HTERT RPE-1 (cell line): ENCODE measurements around the gene BBS1.

Experiments used
- in situ Hi-C: fragments of 300-500 bp; cut with MboI; formaldehyde crosslinking; loops from 4 replicates; pipeline ENCODE4 v1.14.3; 2020; ENCODE audit warnings: low sequenced_read_pairs

The BBS1 gene

GRCh38 chr11:66548774-66549630 lies 38.6 kb downstream of the BBS1 start:
- in situ Hi-C loops, result no loop called here

GRCh38 chr11:66549696-66550095 lies 39.3 kb downstream of the BBS1 start:
- in situ Hi-C loops, result no loop called here

DNA sequence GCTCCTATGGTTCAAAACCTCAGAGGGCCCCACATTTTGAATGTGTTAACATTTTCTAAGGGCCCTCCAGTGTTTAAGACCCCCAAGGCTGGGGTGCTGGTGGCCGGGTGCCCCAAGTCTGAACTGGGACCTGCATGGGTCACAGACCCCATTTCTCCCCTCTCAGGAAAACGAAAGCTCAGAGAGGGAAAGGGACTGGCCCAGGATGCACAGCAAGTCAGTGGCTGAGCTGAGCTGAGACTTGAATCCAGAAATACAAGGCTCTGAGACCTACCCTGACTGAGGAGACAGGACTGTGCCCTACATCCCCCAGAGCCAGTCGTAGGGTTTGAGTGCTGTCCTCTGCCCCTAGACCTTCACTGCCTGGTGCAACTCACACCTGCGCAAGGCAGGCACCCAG lies 40.5 kb downstream of the BBS1 start:
- in situ Hi-C loops, result no loop called here

GRCh38 chr11:66554602-66555001 lies 44.2 kb downstream of the BBS1 start:
- in situ Hi-C loops, result no loop called here

GRCh38 chr11:66555416-66555815 lies 45.0 kb downstream of the BBS1 start:
- in situ Hi-C loops, result no loop called here

- in situ Hi-C loops, result no loop called here
Measured at GRCh38 chr11:66556086-66556485, 45.7 kb downstream of the BBS1 start.

DNA sequence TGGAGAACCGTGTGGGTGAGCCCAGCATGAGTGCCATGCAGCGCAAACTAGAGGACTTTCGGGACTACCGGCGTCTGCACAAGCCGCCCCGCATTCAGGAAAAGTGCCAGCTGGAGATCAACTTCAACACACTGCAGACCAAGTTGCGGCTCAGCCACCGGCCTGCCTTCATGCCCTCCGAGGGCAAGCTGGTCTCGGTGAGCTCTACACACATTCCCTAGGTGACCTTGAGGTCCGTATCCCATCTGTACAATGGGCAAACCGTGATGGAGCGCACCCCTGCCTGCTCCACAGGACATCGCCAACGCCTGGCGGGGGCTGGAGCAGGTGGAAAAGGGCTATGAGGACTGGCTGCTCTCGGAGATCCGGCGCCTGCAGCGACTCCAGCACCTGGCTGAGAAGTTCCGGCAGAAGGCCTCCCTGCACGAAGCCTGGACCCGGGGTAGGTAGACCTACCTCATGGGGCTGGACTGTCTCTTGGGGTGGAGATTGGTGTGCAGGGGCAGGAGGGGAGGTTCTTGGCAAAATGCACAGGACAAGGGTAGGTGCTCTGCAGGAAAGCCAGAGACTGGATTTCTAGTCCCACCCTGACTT lies 47.4 kb downstream of the BBS1 start:
- in situ Hi-C loops, result no loop called here

- in situ Hi-C loops, result no loop called here
Measured at GRCh38 chr11:66559142-66559865, 48.9 kb downstream of the BBS1 start.

GRCh38 chr11:66559866-66560676 lies 49.6 kb downstream of the BBS1 start:
- in situ Hi-C loops, result no loop called here

DNA sequence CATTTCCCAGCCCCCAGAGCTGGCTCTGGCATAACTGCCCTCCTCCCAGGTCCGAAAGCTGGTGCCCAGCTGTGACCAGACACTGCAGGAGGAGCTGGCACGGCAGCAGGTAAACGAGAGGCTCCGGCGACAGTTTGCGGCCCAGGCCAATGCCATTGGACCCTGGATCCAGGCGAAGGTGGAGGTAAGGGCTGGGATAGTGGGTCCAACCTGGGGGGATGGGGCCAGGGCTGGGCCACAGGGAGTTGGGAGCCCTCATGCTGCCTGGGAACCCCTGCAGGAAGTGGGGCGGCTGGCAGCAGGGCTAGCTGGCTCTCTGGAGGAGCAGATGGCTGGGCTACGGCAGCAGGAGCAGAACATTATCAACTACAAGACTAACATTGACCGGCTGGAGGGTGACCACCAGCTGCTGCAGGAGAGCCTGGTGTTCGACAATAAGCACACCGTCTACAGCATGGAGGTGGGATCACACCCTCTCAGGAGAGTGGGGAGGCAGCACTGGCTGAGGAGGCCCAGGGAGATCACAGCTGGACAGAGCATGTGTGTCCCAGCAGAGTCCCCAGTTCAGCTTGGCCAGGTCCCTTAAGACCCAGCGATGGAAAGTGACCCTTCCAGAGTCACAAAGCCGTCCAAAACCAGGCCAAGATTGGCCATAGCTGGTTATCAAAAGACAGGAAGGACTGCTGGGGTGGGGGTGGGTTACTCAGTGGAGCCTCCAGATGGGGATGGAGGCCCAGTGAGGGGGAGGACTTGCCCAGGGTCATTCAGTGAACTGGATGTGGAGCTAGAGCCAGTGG lies 50.9 kb downstream of the BBS1 start:
- in situ Hi-C loops, result no loop called here

GRCh38 chr11:66561975-66562248 lies 51.5 kb downstream of the BBS1 start:
- in situ Hi-C loops, result no loop called here

GRCh38 chr11:66562275-66562674 lies 51.8 kb downstream of the BBS1 start:
- in situ Hi-C loops, result no loop called here

- in situ Hi-C loops, result no loop called here
Measured at GRCh38 chr11:66562907-66563583, 52.6 kb downstream of the BBS1 start.

- in situ Hi-C loops, result no loop called here
Measured at GRCh38 chr11:66563832-66564231, 53.4 kb downstream of the BBS1 start.

DNA sequence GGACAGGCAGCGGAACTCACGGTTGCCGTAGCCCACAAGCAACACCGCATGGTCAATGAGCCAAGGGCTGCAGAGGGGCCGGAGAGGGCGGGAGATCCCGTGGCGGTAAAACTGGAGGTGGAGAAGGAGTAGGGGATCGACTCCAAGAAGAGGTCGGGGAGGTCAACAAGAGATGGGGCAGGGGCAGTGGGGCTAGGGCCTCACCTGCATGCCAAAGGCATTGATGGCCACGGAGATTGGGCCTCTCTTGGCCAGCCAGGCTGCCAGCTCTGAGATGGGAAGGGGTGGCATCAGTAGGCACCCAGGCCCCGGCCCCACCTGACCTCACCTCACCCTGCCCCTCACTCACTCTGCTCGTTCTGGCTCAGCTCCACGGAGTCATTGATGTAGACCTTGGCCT lies 54.1 kb downstream of the BBS1 start:
- in situ Hi-C loops, result no loop called here

GRCh38 chr11:66564984-66565383 lies 54.5 kb downstream of the BBS1 start:
- in situ Hi-C loops, result no loop called here

DNA sequence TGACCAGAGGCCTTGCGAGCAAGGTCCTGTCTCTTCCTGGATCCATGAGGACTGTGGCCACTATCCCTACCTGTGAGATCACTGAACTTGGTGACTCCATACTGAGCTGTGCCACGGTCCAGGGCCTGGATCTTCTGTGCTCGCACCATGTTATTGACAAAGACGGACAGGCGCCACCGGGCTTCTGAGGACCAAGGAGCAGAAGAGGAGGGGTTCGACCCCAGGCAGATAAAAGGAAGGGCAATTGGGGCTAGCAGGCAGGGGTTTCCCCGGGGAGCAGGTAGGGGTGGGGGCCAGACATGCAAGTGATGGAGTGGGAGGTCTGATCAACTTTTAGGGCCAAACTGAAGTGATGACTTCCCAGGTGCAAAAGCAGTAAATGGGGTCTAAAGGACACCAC lies 55.8 kb downstream of the BBS1 start:
- in situ Hi-C loops, result no loop called here

DNA sequence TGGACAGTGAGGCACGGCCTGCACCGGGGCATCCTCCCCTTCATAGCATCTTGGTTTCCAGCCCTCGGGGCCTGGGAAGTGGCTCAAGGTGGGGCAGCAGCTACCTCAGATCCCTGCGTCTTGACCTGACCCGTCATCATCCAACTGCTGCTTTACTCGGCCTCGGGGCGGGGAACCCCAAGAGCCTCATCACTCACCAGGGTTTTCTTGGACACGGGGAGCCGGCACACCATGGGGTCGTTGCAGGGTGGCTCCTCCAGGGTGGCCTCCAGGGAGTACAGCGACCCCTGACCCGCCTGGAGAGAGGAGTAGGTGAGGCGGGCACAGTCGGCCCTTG lies 57.3 kb downstream of the BBS1 start:
- in situ Hi-C loops, result no loop called here

DNA sequence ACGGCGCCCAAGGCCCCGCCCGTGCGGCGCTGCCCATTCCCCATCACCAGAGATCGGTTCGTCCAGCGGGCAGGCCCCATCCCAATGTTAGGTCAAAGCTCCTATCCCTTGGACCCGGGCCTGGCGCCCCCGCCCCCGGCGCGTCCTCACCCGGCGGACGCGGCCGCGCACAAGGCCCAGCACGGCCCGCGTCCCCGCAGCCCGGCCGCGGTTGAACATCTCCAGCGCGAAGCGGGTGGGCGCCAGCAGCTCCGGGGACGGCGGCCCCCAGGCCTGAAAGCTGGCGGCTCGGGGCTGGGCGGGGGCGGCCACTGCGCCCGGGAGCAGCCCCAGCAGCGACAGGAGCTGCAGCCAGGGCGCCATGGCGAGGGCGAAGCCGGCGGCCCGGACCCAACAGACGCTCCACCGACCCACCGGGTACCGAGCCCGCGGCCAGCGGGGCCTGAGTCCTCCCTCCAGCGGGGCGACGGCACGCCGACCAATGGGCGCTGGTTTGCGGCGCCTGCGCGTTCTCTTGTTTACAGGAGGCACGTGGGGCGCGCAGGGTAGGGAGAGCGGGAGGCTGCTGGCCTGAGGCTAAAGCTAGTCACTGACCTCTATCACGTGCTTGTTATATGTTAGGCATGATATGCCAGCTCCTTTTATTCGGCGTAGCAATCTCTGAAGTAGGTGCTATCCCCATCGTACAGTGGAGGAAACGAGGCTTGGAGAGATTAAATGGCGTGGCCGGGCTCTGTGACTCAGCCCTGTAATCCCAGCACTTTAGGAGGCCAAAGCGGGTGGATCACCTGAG lies 57.9 kb downstream of the BBS1 start, which contains the start of gene CTSF:
CTSF (minus strand) TSS at position 483 of the 793 bp plus-strand sequence; CDS start at position 363, 120 bp downstream.
- in situ Hi-C loops, result no loop called here
